MCF 10A (cell line): ENCODE results near the gene CCDC171. TPM values are rescaled to one million over a fixed set of nuclear protein-coding genes. Genes with fewer than 3 reads are reported as not detected.
"Not testable (repeated sequence)": the region's sequence is repeated elsewhere in the genome, so short reads cannot be mapped to it uniquely, and the experiment has no call there.

Experiments used
- BruUV-seq: library from RNA; stranded (reverse); fragments of 400-500 nt; replicated peaks from 2 replicates; lab custom pipeline; 2021; lab: Mats Ljungman, UMichigan
- CTCF ChIA-PET: fragments of 300-600 bp; sonication (Branson Sonifier 250); formaldehyde crosslinking; extraction: SDS; loops from one replicate; lab custom pipeline; 2021; ENCODE audit warnings: antibody characterized with exemption, inconsistent platforms; lab: Yijun Ruan, JAX
- POLR2A ChIA-PET: fragments of 300-600, 350-650 bp; sonication (Branson Sonifier 250); formaldehyde crosslinking; extraction: SDS; loops from one replicate; lab custom pipeline; 2020; ENCODE audit warnings: antibody characterized with exemption, inconsistent platforms; lab: Yijun Ruan, JAX
- DNase-seq: peaks from one replicate; pipeline ENCODE4 v3.0.0-alpha.2; 2018; ENCODE audit not compliant: unreplicated experiment
- H3K27ac Mint-ChIP-seq: one replicate; pipeline ENCODE4 v1.8.0; 2022; ENCODE audit warnings: mild to moderate bottlenecking, low read depth, mixed read lengths; ENCODE audit not compliant: unreplicated experiment
- H3K27me3 Mint-ChIP-seq: one replicate; pipeline ENCODE4 v1.8.0; 2022; ENCODE audit warnings: mixed read lengths; ENCODE audit not compliant: insufficient read depth, unreplicated experiment
- H3K36me3 Mint-ChIP-seq: one replicate; pipeline ENCODE4 v1.8.0; 2022; ENCODE audit warnings: mild to moderate bottlenecking, moderate library complexity, mixed read lengths; ENCODE audit not compliant: insufficient read depth, unreplicated experiment
- H3K4me1 Mint-ChIP-seq: one replicate; pipeline ENCODE4 v1.8.0; 2022; ENCODE audit warnings: mixed read lengths; ENCODE audit not compliant: insufficient read depth, unreplicated experiment
- H3K4me3 Mint-ChIP-seq: one replicate; pipeline ENCODE4 v1.8.0; 2022; ENCODE audit warnings: mild to moderate bottlenecking, moderate library complexity, mixed read lengths; ENCODE audit not compliant: unreplicated experiment
- H3K9me3 Mint-ChIP-seq: one replicate; pipeline ENCODE4 v1.8.0; 2022; ENCODE audit warnings: mixed read lengths; ENCODE audit not compliant: unreplicated experiment
- intact Hi-C: fragments of 100-400 bp; cut with micrococcal nuclease; formaldehyde crosslinking; loops from 2 replicates; pipeline ENCODE4 v1.14.1; 2022
- total RNA-seq: library from RNA; stranded (reverse); gene quantifications from 2 replicates; pipeline ENCODE4 v1.2.3, GENCODE V29; 2022
- TF ChIP-seq, protein P1 (sequence below): fragments of 200-600 bp; IDR thresholded peaks from one replicate; pipeline ENCODE4 v1.8.0; 2022; ENCODE audit warnings: antibody characterized with exemption, mild to moderate bottlenecking; ENCODE audit not compliant: unreplicated experiment

The CCDC171 gene
- total RNA-seq, 1 experiment from 2014 or later: 1.7 TPM

GRCh38 chr9:15576350-15577050 lies 23.7 kb downstream of the CCDC171 start:
- Mint-ChIP-seq H3K27me3 (no peaks in the 10 kb centered on the region), H3K27ac (no peak overlapping the region), H3K9me3 (peaks cover 7% of the 10 kb centered on the region), H3K4me3 (no peak overlapping the region), H3K36me3 (no peaks in the 10 kb centered on the region), H3K4me1 (no peaks in the 10 kb centered on the region)
- intact Hi-C loops: no loop called here
- ChIA-PET CTCF (interaction anchor here (0.6 to 0.7 kb wide), 2 partner anchors 68 to 442 kb away, joined by 3 read pairs; no protein-coding TSS in a partner anchor), POLR2A (no interaction called here)
- no TSS peak for BruUV-seq
- TF ChIP-seq, protein P1, sequence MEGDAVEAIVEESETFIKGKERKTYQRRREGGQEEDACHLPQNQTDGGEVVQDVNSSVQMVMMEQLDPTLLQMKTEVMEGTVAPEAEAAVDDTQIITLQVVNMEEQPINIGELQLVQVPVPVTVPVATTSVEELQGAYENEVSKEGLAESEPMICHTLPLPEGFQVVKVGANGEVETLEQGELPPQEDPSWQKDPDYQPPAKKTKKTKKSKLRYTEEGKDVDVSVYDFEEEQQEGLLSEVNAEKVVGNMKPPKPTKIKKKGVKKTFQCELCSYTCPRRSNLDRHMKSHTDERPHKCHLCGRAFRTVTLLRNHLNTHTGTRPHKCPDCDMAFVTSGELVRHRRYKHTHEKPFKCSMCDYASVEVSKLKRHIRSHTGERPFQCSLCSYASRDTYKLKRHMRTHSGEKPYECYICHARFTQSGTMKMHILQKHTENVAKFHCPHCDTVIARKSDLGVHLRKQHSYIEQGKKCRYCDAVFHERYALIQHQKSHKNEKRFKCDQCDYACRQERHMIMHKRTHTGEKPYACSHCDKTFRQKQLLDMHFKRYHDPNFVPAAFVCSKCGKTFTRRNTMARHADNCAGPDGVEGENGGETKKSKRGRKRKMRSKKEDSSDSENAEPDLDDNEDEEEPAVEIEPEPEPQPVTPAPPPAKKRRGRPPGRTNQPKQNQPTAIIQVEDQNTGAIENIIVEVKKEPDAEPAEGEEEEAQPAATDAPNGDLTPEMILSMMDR: no peak
- DNase-seq: no peak

- no peaks in the 10 kb centered on the region for H3K36me3 Mint-ChIP-seq
- TF ChIP-seq, protein P1: no peak
- POLR2A ChIA-PET: interaction anchor here (0.5 to 1.1 kb wide), 2 partner anchors 19 to 26 kb away, joined by 3 read pairs; partner anchors contain the start of gene CCDC171
- intact Hi-C loops: no loop called here
- no peaks in the 10 kb centered on the region for H3K4me1 Mint-ChIP-seq
- peaks cover 9% of the 10 kb centered on the region for H3K9me3 Mint-ChIP-seq
- DNase-seq: no peak
- no peak overlapping the region for H3K27ac Mint-ChIP-seq
- no peaks in the 10 kb centered on the region for H3K27me3 Mint-ChIP-seq
- CTCF ChIA-PET: no interaction called here
- no TSS peak for BruUV-seq
- no peak overlapping the region for H3K4me3 Mint-ChIP-seq
These were observed 25.9 kb downstream of the CCDC171 start for GRCh38 chr9:15578714-15579113.

DNA sequence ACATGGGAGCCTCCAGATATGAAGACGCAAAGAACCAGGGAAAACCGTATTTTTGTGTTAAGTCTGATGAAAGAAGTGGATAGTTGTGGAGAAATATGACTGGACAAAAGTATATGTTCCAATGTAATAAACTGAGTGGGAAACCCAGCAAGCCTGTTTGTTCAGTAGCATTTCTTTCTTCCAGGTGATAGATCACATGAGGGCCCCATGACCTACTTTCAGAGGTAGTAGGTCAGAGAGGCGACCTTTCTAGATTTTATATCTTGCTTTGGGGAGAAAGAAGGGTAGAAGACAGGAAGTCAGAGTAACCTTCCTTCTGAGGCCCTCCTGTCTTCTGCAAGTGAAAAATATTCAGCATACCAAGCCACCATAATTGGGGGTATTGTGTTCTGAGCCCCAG lies 31.5 kb downstream of the CCDC171 start:
- H3K4me1 Mint-ChIP-seq: no peaks in the 10 kb centered on the region
- DNase-seq: no peak
- ChIA-PET CTCF (no interaction called here), POLR2A (no interaction called here)
- intact Hi-C loops: no loop called here
- no TSS peak for BruUV-seq
- H3K9me3 Mint-ChIP-seq: peaks cover 9% of the 10 kb centered on the region
- H3K36me3 Mint-ChIP-seq: no peaks in the 10 kb centered on the region
- H3K27me3 Mint-ChIP-seq: no peaks in the 10 kb centered on the region
- TF ChIP-seq, protein P1: no peak
- no peak overlapping the region for H3K27ac Mint-ChIP-seq
- no peak overlapping the region for H3K4me3 Mint-ChIP-seq

- H3K27me3 Mint-ChIP-seq: no peaks in the 10 kb centered on the region
- TF ChIP-seq, protein P1: no peak
- no peaks in the 10 kb centered on the region for H3K9me3 Mint-ChIP-seq
- ChIA-PET POLR2A (no interaction called here), CTCF (interaction anchor here (0.6 kb wide), 1 partner anchor 136 kb away, joined by 3 read pairs; no protein-coding TSS in a partner anchor)
- no peak overlapping the region for H3K27ac Mint-ChIP-seq
- no peaks in the 10 kb centered on the region for H3K4me1 Mint-ChIP-seq
- no TSS peak for BruUV-seq
- intact Hi-C loops: no loop called here
- H3K4me3 Mint-ChIP-seq: no peak overlapping the region
- no peak for DNase-seq
- H3K36me3 Mint-ChIP-seq: no peaks in the 10 kb centered on the region
These were observed 39.5 kb downstream of the CCDC171 start for GRCh38 chr9:15592317-15592716.

DNA sequence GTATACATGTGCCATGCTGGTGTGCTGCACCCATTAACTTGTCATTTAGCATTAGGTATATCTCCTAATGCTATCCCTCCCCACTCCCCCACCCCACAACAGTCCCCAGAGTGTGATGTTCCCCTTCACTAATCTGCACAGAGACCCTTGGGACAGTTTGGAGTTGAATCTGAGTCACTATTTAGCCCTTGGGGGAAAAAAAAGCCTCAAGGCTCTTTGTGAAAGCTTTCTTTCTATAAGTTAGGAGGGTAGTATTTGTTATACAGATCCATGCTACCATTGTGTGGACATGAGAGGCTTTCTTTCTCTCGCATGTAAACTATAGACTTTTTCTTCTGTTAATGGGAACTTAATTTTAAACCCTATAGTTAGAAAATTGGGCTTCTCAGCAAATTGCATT lies 40.1 kb downstream of the CCDC171 start:
- H3K4me3 Mint-ChIP-seq, H3K36me3 Mint-ChIP-seq, H3K4me1 Mint-ChIP-seq, intact Hi-C loops, POLR2A ChIA-PET, BruUV-seq, H3K9me3 Mint-ChIP-seq, DNase-seq, CTCF ChIA-PET, H3K27ac Mint-ChIP-seq, H3K27me3 Mint-ChIP-seq: not testable (repeated sequence)

GRCh38 chr9:15600666-15601330 lies 48.0 kb downstream of the CCDC171 start:
- H3K27ac Mint-ChIP-seq, intact Hi-C loops, POLR2A ChIA-PET, BruUV-seq, H3K27me3 Mint-ChIP-seq, H3K36me3 Mint-ChIP-seq, H3K4me3 Mint-ChIP-seq, DNase-seq, H3K4me1 Mint-ChIP-seq: not testable (repeated sequence)
- H3K9me3 Mint-ChIP-seq: peaks cover 15% of the 10 kb centered on the region
- CTCF ChIA-PET: interaction anchor here (1.0 kb wide), 1 partner anchor 201 kb away, joined by 3 read pairs; no protein-coding TSS in a partner anchor
